ENCODE measurements around the gene ITGA8. TPM values are rescaled to one million over a fixed set of nuclear protein-coding genes. Genes with fewer than 3 reads are reported as not detected.

The ITGA8 gene
- total RNA-seq, 1 experiment from 2014 or later, result not detected

DNA sequence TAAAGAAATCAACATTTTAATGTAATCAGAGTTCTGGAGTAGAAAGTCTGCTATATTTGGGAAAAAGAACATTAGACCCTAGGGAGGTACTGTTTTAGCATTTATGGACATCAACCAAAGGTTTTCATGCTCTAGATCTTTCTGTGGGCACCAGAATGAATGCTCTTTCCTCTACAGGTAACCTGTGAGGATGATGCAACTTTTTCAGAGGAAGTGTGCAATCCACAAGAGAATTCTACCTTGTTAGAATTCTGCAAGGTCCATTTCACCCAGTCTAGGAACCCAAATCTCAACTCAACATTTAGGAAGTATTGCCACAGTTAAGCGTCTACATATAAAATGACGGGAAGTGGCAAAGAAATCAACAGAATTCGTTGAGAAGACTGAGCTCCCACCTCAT, 208.8 kb downstream of the ITGA8 start:
- H3K27ac ChIP-seq (ENCODE audit: low read length), result no peak overlapping the region
- H3K9ac ChIP-seq (ENCODE audit: low read length), result no peak overlapping the region
- no peaks in the 10 kb centered on the region for H3K9me3 ChIP-seq (ENCODE audit: low read length)
- no peaks in the 10 kb centered on the region for H3K27me3 ChIP-seq (ENCODE audit: low read length)
- no peaks in the 10 kb centered on the region for H3K4me1 ChIP-seq (ENCODE audit: low read length)
- no peaks in the 10 kb centered on the region for H3K79me2 ChIP-seq (ENCODE audit: low read length)
- no peaks in the 10 kb centered on the region for H3K9me2 ChIP-seq (replicated peaks; ENCODE audit: insufficient read depth, low read length)
- no peaks in the 10 kb centered on the region for H3K36me3 ChIP-seq (ENCODE audit: insufficient read depth, low read length)
- DNase-seq, result no peak
- H3K4me2 ChIP-seq (ENCODE audit: low read depth, low read length, poor library complexity, severe bottlenecking), result no peak overlapping the region
- no peak overlapping the region for H2AFZ ChIP-seq (ENCODE audit: low read length)
- no peaks in the 10 kb centered on the region for H4K20me1 ChIP-seq (ENCODE audit: insufficient read depth, low read depth, low read length)
- no peak overlapping the region for H3K4me3 ChIP-seq (ENCODE audit: low read length)

DNA sequence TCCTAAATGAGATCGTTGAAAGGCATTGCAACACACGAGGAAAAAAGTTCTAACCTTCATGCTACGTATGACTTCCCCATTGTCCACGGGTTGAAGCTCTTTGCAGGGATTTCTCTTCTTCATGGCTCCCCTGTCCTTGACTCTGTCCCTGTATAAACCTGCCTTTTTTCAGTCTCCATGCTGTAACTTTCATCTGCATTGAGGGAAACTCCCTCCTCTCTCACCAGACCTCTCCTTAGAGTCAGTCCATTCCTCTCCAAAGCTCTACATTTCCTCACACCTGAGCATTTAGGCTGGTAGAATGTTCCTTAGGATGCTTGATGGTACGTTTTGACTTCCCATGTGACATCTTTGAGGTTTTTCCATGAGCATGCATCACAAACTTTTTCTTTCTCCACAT, 214.4 kb downstream of the ITGA8 start:
- H3K9me3 ChIP-seq (ENCODE audit: low read length), result no peaks in the 10 kb centered on the region
- no peaks in the 10 kb centered on the region for H3K79me2 ChIP-seq (ENCODE audit: low read length)
- no peaks in the 10 kb centered on the region for H3K27me3 ChIP-seq (ENCODE audit: low read length)
- H3K36me3 ChIP-seq (ENCODE audit: insufficient read depth, low read length), result no peaks in the 10 kb centered on the region
- no peak overlapping the region for H2AFZ ChIP-seq (ENCODE audit: low read length)
- H3K27ac ChIP-seq (ENCODE audit: low read length), result no peak overlapping the region
- H3K4me1 ChIP-seq (ENCODE audit: low read length), result no peaks in the 10 kb centered on the region
- no peak overlapping the region for H3K9ac ChIP-seq (ENCODE audit: low read length)
- no peak for DNase-seq
- H3K9me2 ChIP-seq (replicated peaks; ENCODE audit: insufficient read depth, low read length), result no peaks in the 10 kb centered on the region
- no peaks in the 10 kb centered on the region for H4K20me1 ChIP-seq (ENCODE audit: insufficient read depth, low read depth, low read length)
- no peak overlapping the region for H3K4me2 ChIP-seq (ENCODE audit: low read depth, low read length, poor library complexity, severe bottlenecking)
- H3K4me3 ChIP-seq (ENCODE audit: low read length), result no peak overlapping the region

DNA sequence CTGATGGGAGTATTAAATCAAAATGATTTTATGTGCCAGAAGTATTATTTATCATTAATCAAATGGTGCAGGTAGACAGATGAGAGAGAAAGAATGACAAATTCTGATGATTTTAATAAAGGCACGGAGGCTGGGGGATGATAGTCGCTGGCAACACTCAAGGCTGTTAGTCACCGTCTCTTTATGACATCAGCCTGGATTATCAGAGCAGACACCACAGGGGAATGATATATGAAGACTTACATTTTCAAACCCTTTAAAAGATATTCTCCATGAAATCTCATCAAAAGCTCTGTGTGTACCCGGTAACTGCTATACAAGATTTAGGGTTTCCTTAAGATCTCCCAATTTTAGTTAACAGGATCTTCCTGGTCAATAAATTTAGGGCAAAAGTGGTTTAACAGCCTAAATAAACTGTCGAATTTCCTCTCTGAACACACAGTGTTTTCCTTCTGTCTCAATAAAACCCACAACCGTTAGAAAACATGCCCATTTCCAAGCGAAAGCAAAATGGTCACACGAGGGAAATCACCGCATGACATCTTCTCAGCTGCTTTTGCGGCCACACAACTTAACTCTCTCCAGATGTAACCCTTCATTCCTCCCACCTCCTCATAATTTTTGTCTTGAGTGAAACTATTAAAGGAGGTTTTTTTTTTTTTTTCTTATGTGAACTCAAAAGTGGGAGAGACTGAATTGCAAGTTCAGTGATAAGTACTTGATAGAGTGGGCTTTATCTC, 215.5 kb downstream of the ITGA8 start:
- Histone ChIP-seq H3K79me2 (ENCODE audit: low read length) (no peaks in the 10 kb centered on the region), H3K4me3 (ENCODE audit: low read length) (no peak overlapping the region), H2AFZ (ENCODE audit: low read length) (no peak overlapping the region), H3K9me3 (ENCODE audit: low read length) (no peaks in the 10 kb centered on the region), H3K27me3 (ENCODE audit: low read length) (no peaks in the 10 kb centered on the region), H3K4me1 (ENCODE audit: low read length) (no peaks in the 10 kb centered on the region), H3K36me3 (ENCODE audit: insufficient read depth, low read length) (no peaks in the 10 kb centered on the region), H4K20me1 (ENCODE audit: insufficient read depth, low read depth, low read length) (no peaks in the 10 kb centered on the region), H3K9me2 (replicated peaks; ENCODE audit: insufficient read depth, low read length) (no peaks in the 10 kb centered on the region), H3K27ac (ENCODE audit: low read length) (no peak overlapping the region), H3K4me2 (ENCODE audit: low read depth, low read length, poor library complexity, severe bottlenecking) (no peak overlapping the region), H3K9ac (ENCODE audit: low read length) (no peak overlapping the region)
- DNase-seq, result no peak

DNA sequence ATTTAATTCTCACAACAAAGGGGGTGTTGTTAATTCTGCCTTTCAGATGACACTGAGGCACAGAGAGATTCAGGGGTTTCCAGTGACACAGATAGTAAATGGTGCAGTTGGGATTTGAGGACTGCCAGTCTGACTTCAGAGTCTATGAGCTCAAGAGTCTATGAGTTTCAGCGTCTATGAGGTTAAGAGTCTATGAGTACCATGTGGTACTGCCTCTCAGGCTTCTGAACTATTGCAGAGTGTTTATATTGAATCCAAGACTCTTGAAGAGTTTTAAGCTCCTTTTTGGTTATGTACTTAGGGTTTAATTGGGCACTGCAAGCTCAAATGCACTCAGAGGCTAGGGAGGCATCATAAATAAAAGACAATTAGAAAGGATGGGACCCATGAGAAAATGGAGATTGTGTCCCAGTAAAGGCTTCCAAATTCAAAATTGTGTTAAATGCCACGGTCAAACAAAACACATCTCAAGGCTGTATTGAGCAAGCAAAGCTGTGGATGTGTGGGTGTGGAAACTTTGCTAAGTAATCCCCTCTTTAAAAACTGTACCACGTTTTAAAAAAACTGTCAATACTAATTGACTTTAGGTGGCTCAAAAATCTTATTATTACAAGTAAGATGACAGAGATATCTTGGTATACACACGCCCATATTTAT, 224.7 kb downstream of the ITGA8 start:
- H3K9me3 ChIP-seq (ENCODE audit: low read length), result no peaks in the 10 kb centered on the region
- no peak overlapping the region for H3K9ac ChIP-seq (ENCODE audit: low read length)
- no peak for DNase-seq
- H3K4me1 ChIP-seq (ENCODE audit: low read length), result no peaks in the 10 kb centered on the region
- no peaks in the 10 kb centered on the region for H4K20me1 ChIP-seq (ENCODE audit: insufficient read depth, low read depth, low read length)
- no peaks in the 10 kb centered on the region for H3K79me2 ChIP-seq (ENCODE audit: low read length)
- no peaks in the 10 kb centered on the region for H3K36me3 ChIP-seq (ENCODE audit: insufficient read depth, low read length)
- no peak overlapping the region for H3K4me2 ChIP-seq (ENCODE audit: low read depth, low read length, poor library complexity, severe bottlenecking)
- H3K9me2 ChIP-seq (replicated peaks; ENCODE audit: insufficient read depth, low read length), result no peaks in the 10 kb centered on the region
- no peak overlapping the region for H3K27ac ChIP-seq (ENCODE audit: low read length)
- H3K4me3 ChIP-seq (ENCODE audit: low read length), result no peak overlapping the region
- no peaks in the 10 kb centered on the region for H3K27me3 ChIP-seq (ENCODE audit: low read length)
- no peak overlapping the region for H2AFZ ChIP-seq (ENCODE audit: low read length)

DNA sequence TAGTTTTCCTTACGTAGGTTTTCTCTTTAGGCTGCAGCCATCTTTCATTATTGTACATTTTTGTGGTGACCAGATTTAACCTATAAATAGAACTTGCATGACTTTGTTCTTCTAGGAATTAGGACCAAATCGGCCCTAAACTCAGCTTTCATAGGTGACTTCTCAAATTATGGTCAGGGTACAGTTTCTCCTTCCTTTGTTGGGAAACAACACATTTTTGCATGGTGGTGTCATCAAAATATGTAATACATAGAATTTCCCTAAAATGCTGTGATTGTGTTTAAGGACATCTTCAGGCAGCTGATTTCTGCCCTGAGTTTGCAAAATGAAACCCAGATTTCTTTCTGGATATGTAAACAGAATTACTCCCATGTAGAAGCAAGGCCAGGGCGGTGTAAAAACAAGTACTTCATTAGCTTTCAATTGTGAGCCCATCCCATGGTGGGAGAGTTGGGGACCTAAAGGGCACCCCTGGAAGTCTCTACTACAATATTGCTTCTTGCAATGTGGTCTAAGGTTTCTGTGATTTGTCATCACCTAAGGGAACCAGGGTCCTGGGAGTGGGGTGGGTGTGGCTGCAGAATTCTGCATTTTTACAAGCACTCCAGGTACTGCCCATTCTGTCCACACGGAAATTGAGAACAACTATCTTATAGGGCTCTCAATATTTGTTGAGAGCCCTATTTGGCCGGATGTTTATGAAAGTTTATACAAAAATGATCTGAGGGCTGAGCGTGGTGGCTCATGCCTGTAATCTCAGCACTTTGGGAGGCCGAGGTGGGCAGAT, 227.7 kb downstream of the ITGA8 start:
- H3K4me1 ChIP-seq (ENCODE audit: low read length), result no peaks in the 10 kb centered on the region
- no peaks in the 10 kb centered on the region for H3K79me2 ChIP-seq (ENCODE audit: low read length)
- no peak overlapping the region for H3K9ac ChIP-seq (ENCODE audit: low read length)
- no peaks in the 10 kb centered on the region for H3K9me3 ChIP-seq (ENCODE audit: low read length)
- no peak overlapping the region for H3K4me2 ChIP-seq (ENCODE audit: low read depth, low read length, poor library complexity, severe bottlenecking)
- H4K20me1 ChIP-seq (ENCODE audit: insufficient read depth, low read depth, low read length), result no peaks in the 10 kb centered on the region
- H3K4me3 ChIP-seq (ENCODE audit: low read length), result no peak overlapping the region
- no peaks in the 10 kb centered on the region for H3K36me3 ChIP-seq (ENCODE audit: insufficient read depth, low read length)
- no peak for DNase-seq
- H2AFZ ChIP-seq (ENCODE audit: low read length), result no peak overlapping the region
- H3K9me2 ChIP-seq (replicated peaks; ENCODE audit: insufficient read depth, low read length), result no peaks in the 10 kb centered on the region
- no peak overlapping the region for H3K27ac ChIP-seq (ENCODE audit: low read length)
- H3K27me3 ChIP-seq (ENCODE audit: low read length), result no peaks in the 10 kb centered on the region

DNA sequence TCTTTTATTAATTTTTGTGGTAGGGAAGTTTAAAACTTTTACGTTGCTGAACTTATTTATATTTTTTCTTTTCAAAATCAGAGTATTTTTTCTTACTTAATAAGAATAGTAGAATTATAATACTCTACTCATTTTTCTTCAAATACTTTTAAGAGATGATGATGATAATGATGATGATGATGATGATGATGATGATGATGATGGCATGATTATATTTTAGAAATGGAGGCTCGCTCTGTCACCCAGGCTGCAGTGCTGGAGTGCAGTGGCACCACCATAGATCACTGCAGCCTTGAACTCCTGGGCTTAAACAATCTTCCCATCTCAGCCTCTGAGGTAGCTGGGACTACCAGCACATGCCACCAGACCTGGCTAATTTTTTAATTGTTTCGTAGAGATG, 230.3 kb downstream of the ITGA8 start:
- H4K20me1 ChIP-seq (ENCODE audit: insufficient read depth, low read depth, low read length), result no peaks in the 10 kb centered on the region
- H3K9me2 ChIP-seq (replicated peaks; ENCODE audit: insufficient read depth, low read length), result no peaks in the 10 kb centered on the region
- H3K79me2 ChIP-seq (ENCODE audit: low read length), result no peaks in the 10 kb centered on the region
- H3K9me3 ChIP-seq (ENCODE audit: low read length), result no peaks in the 10 kb centered on the region
- no peaks in the 10 kb centered on the region for H3K36me3 ChIP-seq (ENCODE audit: insufficient read depth, low read length)
- H2AFZ ChIP-seq (ENCODE audit: low read length), result no peak overlapping the region
- no peak overlapping the region for H3K4me3 ChIP-seq (ENCODE audit: low read length)
- no peaks in the 10 kb centered on the region for H3K27me3 ChIP-seq (ENCODE audit: low read length)
- DNase-seq, result no peak
- no peaks in the 10 kb centered on the region for H3K4me1 ChIP-seq (ENCODE audit: low read length)
- no peak overlapping the region for H3K9ac ChIP-seq (ENCODE audit: low read length)
- no peak overlapping the region for H3K27ac ChIP-seq (ENCODE audit: low read length)
- no peak overlapping the region for H3K4me2 ChIP-seq (ENCODE audit: low read depth, low read length, poor library complexity, severe bottlenecking)

DNA sequence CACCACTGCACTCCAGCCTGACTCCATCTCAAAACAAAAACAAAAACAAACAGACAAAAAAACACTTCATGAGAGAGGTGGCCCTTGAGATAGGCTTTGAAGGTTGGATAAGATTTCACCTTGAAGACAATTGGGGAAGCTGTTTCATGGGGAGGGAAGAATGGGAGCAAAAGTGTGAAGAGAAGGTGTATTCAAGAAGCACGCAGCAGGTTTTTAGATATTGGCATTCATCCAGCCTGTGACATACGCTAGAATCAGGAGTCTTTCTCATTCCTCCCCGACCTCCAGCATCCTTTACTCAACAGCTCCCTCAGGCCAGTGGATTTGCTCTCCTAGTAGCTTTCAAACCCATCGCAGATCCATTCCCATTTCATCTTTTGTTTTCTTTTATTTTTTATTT, 232.3 kb downstream of the ITGA8 start:
- no peaks in the 10 kb centered on the region for H3K9me2 ChIP-seq (replicated peaks; ENCODE audit: insufficient read depth, low read length)
- H3K27ac ChIP-seq (ENCODE audit: low read length), result no peak overlapping the region
- H3K27me3 ChIP-seq (ENCODE audit: low read length), result no peaks in the 10 kb centered on the region
- H3K9ac ChIP-seq (ENCODE audit: low read length), result no peak overlapping the region
- no peaks in the 10 kb centered on the region for H3K79me2 ChIP-seq (ENCODE audit: low read length)
- no peaks in the 10 kb centered on the region for H4K20me1 ChIP-seq (ENCODE audit: insufficient read depth, low read depth, low read length)
- no peaks in the 10 kb centered on the region for H3K9me3 ChIP-seq (ENCODE audit: low read length)
- DNase-seq, result no peak
- H3K4me3 ChIP-seq (ENCODE audit: low read length), result no peak overlapping the region
- H2AFZ ChIP-seq (ENCODE audit: low read length), result no peak overlapping the region
- H3K4me1 ChIP-seq (ENCODE audit: low read length), result no peaks in the 10 kb centered on the region
- no peak overlapping the region for H3K4me2 ChIP-seq (ENCODE audit: low read depth, low read length, poor library complexity, severe bottlenecking)
- H3K36me3 ChIP-seq (ENCODE audit: insufficient read depth, low read length), result no peaks in the 10 kb centered on the region

DNA sequence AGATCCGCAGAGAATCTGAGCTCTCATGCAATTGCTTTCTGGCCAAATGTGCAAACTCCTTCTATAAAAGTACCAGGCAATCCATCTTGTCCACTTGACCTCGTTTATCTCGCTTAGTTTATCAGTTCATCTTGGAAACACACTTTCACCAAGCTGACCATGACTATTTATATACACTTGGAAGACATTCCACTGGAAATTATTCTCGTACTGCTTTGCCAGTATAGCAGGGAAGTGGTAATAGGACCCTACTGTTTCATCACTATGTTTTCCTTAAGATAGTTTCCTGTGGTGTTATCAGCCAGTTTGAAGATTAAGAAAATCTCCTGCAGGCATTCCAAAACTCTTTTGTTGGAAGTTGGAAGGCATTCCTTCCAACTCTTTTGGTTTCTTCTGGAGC, 233.3 kb downstream of the ITGA8 start:
- H3K9me2 ChIP-seq (replicated peaks; ENCODE audit: insufficient read depth, low read length), result no peaks in the 10 kb centered on the region
- H2AFZ ChIP-seq (ENCODE audit: low read length), result no peak overlapping the region
- H3K4me1 ChIP-seq (ENCODE audit: low read length), result no peaks in the 10 kb centered on the region
- DNase-seq, result no peak
- no peaks in the 10 kb centered on the region for H4K20me1 ChIP-seq (ENCODE audit: insufficient read depth, low read depth, low read length)
- no peak overlapping the region for H3K4me2 ChIP-seq (ENCODE audit: low read depth, low read length, poor library complexity, severe bottlenecking)
- H3K27me3 ChIP-seq (ENCODE audit: low read length), result no peaks in the 10 kb centered on the region
- H3K9me3 ChIP-seq (ENCODE audit: low read length), result no peaks in the 10 kb centered on the region
- no peak overlapping the region for H3K9ac ChIP-seq (ENCODE audit: low read length)
- no peaks in the 10 kb centered on the region for H3K79me2 ChIP-seq (ENCODE audit: low read length)
- no peak overlapping the region for H3K27ac ChIP-seq (ENCODE audit: low read length)
- H3K4me3 ChIP-seq (ENCODE audit: low read length), result no peak overlapping the region
- H3K36me3 ChIP-seq (ENCODE audit: insufficient read depth, low read length), result no peaks in the 10 kb centered on the region
